H1 (cell line): ENCODE measurements around the gene GPNMB. TPM values are rescaled to one million over a fixed set of nuclear protein-coding genes. Genes with fewer than 3 reads are reported as not detected.

Experiments
- CTCF ChIA-PET: fragments of 300-600 bp; sonication (Branson Sonifier 250); formaldehyde crosslinking; loops from one replicate; lab custom pipeline; 2021; ENCODE audit not compliant: partially characterized antibody; lab: Charles Lee
- POLR2A ChIA-PET: fragments of 300-600 bp; sonication (Branson Sonifier 250); formaldehyde crosslinking; loops from one replicate; lab custom pipeline; 2021; ENCODE audit warnings: inconsistent platforms; ENCODE audit not compliant: partially characterized antibody; lab: Charles Lee
- DNase-seq, 2 experiments: peaks; one replicate each; pipeline versions ENCODE4 v3.0.0 to v3.0.0-alpha.2; 2010 to 2022; ENCODE audit warnings: low spot score in 2 of 2, low read depth in 1 of 2, mixed read lengths in 1 of 2
- FAIRE-seq: peaks from 2 replicates; lab custom pipeline; 2011; peaks lifted over from hg19 to GRCh38; lab: Jason Lieb, UNC
- H2AFZ ChIP-seq: 2 replicates; pipeline ENCODE4 v1.8.1; 2012; ENCODE audit warnings: low read length, inconsistent platforms
- H2AK5ac ChIP-seq: 2 replicates; pipeline ENCODE4 v1.6.1; 2013; ENCODE audit warnings: low read depth, low read length
- H2BK120ac ChIP-seq: replicated peaks from 2 replicates; pipeline ENCODE3; 2013; ENCODE audit warnings: low read depth, low read length, inconsistent platforms
- H2BK12ac ChIP-seq: 2 replicates; pipeline ENCODE4 v1.6.1; 2013; ENCODE audit warnings: low read depth, low read length
- H2BK15ac ChIP-seq: 2 replicates; pipeline ENCODE4 v1.6.1; 2013; ENCODE audit warnings: low read length
- H2BK20ac ChIP-seq: 2 replicates; pipeline ENCODE4 v1.6.1; 2013; ENCODE audit warnings: low read length
- H2BK5ac ChIP-seq: 2 replicates; pipeline ENCODE4 v1.6.1; 2013; ENCODE audit warnings: low read depth, low read length
- H3K14ac ChIP-seq: 2 replicates; pipeline ENCODE4 v1.6.1; 2013; ENCODE audit warnings: inconsistent platforms; ENCODE audit not compliant: insufficient read length
- H3K18ac ChIP-seq: 2 replicates; pipeline ENCODE4 v1.6.1; 2013; ENCODE audit warnings: low read length; ENCODE audit errors: extremely low read depth
- H3K23ac ChIP-seq: 2 replicates; pipeline ENCODE4 v1.6.1; 2013; ENCODE audit warnings: inconsistent platforms; ENCODE audit not compliant: insufficient read length
- H3K23me2 ChIP-seq: 2 replicates; pipeline ENCODE4 v1.6.1; 2013; ENCODE audit warnings: low read depth, low read length
- H3K27ac ChIP-seq: 2 replicates; pipeline ENCODE4 v1.6.1; 2011; ENCODE audit warnings: low read depth, low read length, inconsistent platforms
- H3K27me3 ChIP-seq, 4 experiments: replicated peaks in 1 of 4; 1 replicate in 1 of 4; 2 replicates in 3 of 4; pipeline versions ENCODE4 v1.6.1 to v1.8.1; 2011 to 2013; ENCODE audit warnings: low read length in 3 of 4, mild to moderate bottlenecking in 3 of 4, inconsistent platforms in 2 of 4, mixed read lengths in 2 of 4, moderate library complexity in 1 of 4; ENCODE audit not compliant: control insufficient read depth in 3 of 4, insufficient read depth in 3 of 4; ENCODE audit errors: extremely low read depth in 1 of 4
- H3K36me3 ChIP-seq, 4 experiments: 2 replicates each; pipeline versions ENCODE4 v1.6.1 to v1.8.1; 2011 to 2013; ENCODE audit warnings: mild to moderate bottlenecking in 4 of 4, low read length in 3 of 4, moderate library complexity in 2 of 4, control low read depth in 1 of 4, inconsistent platforms in 1 of 4; ENCODE audit not compliant: insufficient read depth in 4 of 4, control insufficient read depth in 2 of 4
- H3K4ac ChIP-seq: replicated peaks from 2 replicates; pipeline ENCODE3; 2013; ENCODE audit warnings: low read length, low read depth, mixed read lengths, inconsistent platforms; ENCODE audit not compliant: insufficient read length
- H3K4me1 ChIP-seq, 4 experiments: replicated peaks in 1 of 4; 1 replicate in 1 of 4; 2 replicates in 3 of 4; pipeline versions ENCODE4 v1.6.1 to v1.8.1; 2011 to 2013; ENCODE audit warnings: low read length in 3 of 4, inconsistent platforms in 2 of 4, mixed read lengths in 1 of 4; ENCODE audit not compliant: insufficient read depth in 4 of 4, control insufficient read depth in 3 of 4
- H3K4me2 ChIP-seq, 2 experiments: 2 replicates each; pipeline versions ENCODE4 v1.6.1 to v1.8.1; 2011 to 2013; ENCODE audit warnings: low read depth in 2 of 2, low read length in 2 of 2, control low read depth in 1 of 2, inconsistent platforms in 1 of 2, mild to moderate bottlenecking in 1 of 2; ENCODE audit not compliant: insufficient read depth in 1 of 2
- H3K4me3 ChIP-seq, 4 experiments: fragments of 200-600, 300-600 bp in 1 of 4; sonication (generic), shearing (Covaris generic), sonication (Bioruptor Twin) in 1 of 4; 2 replicates each; pipeline versions ENCODE4 v1.5.1 to v1.8.1; 2011 to 2016; ENCODE audit warnings: low read length in 4 of 4, low read depth in 3 of 4, control low read depth in 2 of 4, inconsistent platforms in 2 of 4, mild to moderate bottlenecking in 2 of 4, mixed read lengths in 1 of 4, moderate library complexity in 1 of 4; ENCODE audit not compliant: insufficient read depth in 2 of 4; ENCODE audit errors: extremely low read depth in 1 of 4
- H3K56ac ChIP-seq: replicated peaks from 2 replicates; pipeline ENCODE3; 2013; ENCODE audit warnings: low read depth, mild to moderate bottlenecking, mixed read lengths, low read length, inconsistent platforms; ENCODE audit not compliant: insufficient read length
- H3K79me1 ChIP-seq: 2 replicates; pipeline ENCODE4 v1.6.1; 2013; ENCODE audit warnings: low read depth, low read length, control low read depth
- H3K79me2 ChIP-seq, 2 experiments: 2 replicates each; pipeline versions ENCODE4 v1.6.1 to v1.8.1; 2012 to 2013; ENCODE audit warnings: low read length in 2 of 2, mild to moderate bottlenecking in 2 of 2, inconsistent platforms in 1 of 2; ENCODE audit not compliant: insufficient read depth in 2 of 2, control insufficient read depth in 1 of 2
- H3K9ac ChIP-seq, 4 experiments: replicated peaks in 1 of 4; 1 replicate in 1 of 4; 2 replicates in 3 of 4; pipeline versions ENCODE4 v1.6.1 to v1.8.1; 2011 to 2013; ENCODE audit warnings: low read depth in 3 of 4, low read length in 3 of 4, control low read depth in 2 of 4, mild to moderate bottlenecking in 2 of 4, moderate library complexity in 2 of 4, inconsistent platforms in 1 of 4; ENCODE audit errors: extremely low read depth in 1 of 4
- H3K9me3 ChIP-seq, 2 experiments: 2 replicates each; pipeline versions ENCODE4 v1.6.1 to v1.8.1; 2012 to 2013; ENCODE audit warnings: mild to moderate bottlenecking in 2 of 2, moderate library complexity in 2 of 2, control low read depth in 1 of 2, inconsistent platforms in 1 of 2, low read depth in 1 of 2, low read length in 1 of 2, mixed read lengths in 1 of 2; ENCODE audit not compliant: insufficient read depth in 2 of 2
- H4K20me1 ChIP-seq, 2 experiments: replicated peaks in 1 of 2; 2 replicates each; pipeline versions ENCODE3 to v1.8.1; 2011 to 2013; ENCODE audit warnings: inconsistent platforms in 2 of 2, low read length in 2 of 2, mild to moderate bottlenecking in 1 of 2; ENCODE audit not compliant: insufficient read depth in 2 of 2, control insufficient read depth in 1 of 2
- H4K5ac ChIP-seq: 2 replicates; pipeline ENCODE4 v1.6.1; 2013; ENCODE audit warnings: low read length, low read depth, mixed read lengths, inconsistent platforms; ENCODE audit not compliant: insufficient read length
- H4K8ac ChIP-seq: 2 replicates; pipeline ENCODE4 v1.8.0; 2013; ENCODE audit warnings: mild to moderate bottlenecking, moderate library complexity, low read length, inconsistent platforms; ENCODE audit not compliant: insufficient read depth; ENCODE audit errors: extremely low read depth
- H4K91ac ChIP-seq: replicated peaks from 2 replicates; pipeline ENCODE3; 2013; ENCODE audit warnings: low read length, mixed read lengths, inconsistent platforms; ENCODE audit not compliant: insufficient read length
- TAF7 ChIP-seq: optimal IDR thresholded peaks from 2 replicates; pipeline ENCODE3; 2011; ENCODE audit warnings: low read depth, mild to moderate bottlenecking, inconsistent platforms, low read length, moderate library complexity, borderline replicate concordance
- WGBS, 2 experiments: shearing (Covaris generic) in 1 of 2; methylation state at CpG; one replicate each; pipeline versions ENCODE4 v1.1.6 to v1.1.7; 2013 to 2015; ENCODE audit warnings: low lambda C conversion rate in 2 of 2, mixed read lengths in 2 of 2, inconsistent platforms in 1 of 2, low coverage in 1 of 2, missing lambda C conversion rate in 1 of 2; ENCODE audit not compliant: insufficient replicate concordance in 2 of 2, insufficient coverage in 1 of 2, insufficient read length in 1 of 2; ENCODE audit errors: extremely low coverage in 1 of 2, missing lambda C conversion rate in 1 of 2; 5-methylcytosine and 5-hydroxymethylcytosine counted together
- polyA plus RNA-seq, 7 experiments: library from polyadenylated mRNA; depleted of rRNA in 3 of 7; stranded (reverse) in 5 of 7; unstranded in 2 of 7; fragments of >200 nt in 5 of 7; fragments of 200-250 nt in 2 of 7; gene quantifications; 1 replicate in 5 of 7; 2 replicates in 1 of 7; 4 replicates in 1 of 7; pipeline versions ENCODE4 v1.2.1 to v1.2.3, GENCODE V29; 2011 to 2013; ENCODE audit warnings: missing spikeins in 2 of 7, mixed read lengths in 2 of 7
- total RNA-seq: library from RNA; stranded (reverse); fragmentation: NEBNext Ultra II Directional; extraction: Animal tissue kit (Norgen Biotek cat#: 25700); gene quantifications from 2 replicates; pipeline ENCODE4 v1.2.1, GENCODE V29; 2021

The GPNMB gene
- total and polyA plus RNA-seq, 2 of the 8 experiments (the other 6 are each of a cell fraction or from before 2014, with no cell fraction given), result 1.1 to 1.4 TPM

DNA sequence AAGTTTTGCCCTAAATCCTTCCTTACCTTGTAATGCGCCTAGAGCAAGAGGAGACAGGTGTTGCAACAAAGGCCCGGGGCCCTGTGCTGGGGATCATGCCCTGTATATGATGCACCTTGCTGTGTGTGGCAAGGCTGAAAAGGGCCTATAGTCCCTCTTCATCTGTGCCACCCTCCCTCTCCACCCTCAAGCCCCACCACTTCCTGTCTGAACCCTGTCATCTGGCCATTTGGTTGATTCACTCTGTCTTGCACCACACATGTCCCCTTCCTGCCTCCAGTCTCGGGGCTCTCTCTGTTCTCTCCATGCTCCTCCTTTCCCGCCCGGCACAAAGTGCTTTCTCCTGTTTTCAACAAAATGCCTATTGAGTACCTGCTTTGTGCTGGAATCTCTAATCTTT is 41.0 kb downstream of the GPNMB start:
- Histone ChIP-seq H3K9me3 (no peaks in the 10 kb centered on the region), H2BK5ac (no peak overlapping the region), H3K79me1 (no peaks in the 10 kb centered on the region), H3K23ac (no peak overlapping the region), H2BK15ac (no peak overlapping the region), H3K4me3 (no peak overlapping the region), H4K8ac (no peak overlapping the region), H3K27me3 (no peaks in the 10 kb centered on the region), H4K5ac (no peak overlapping the region), H3K14ac (no peak overlapping the region), H3K27ac (no peak overlapping the region), H3K36me3 (no peaks in the 10 kb centered on the region), H2BK120ac (no peak overlapping the region), H3K4me1 (peaks cover 0 to 2% (median 0%) of the 10 kb centered on the region in 4 experiments; a peak in 1 of 7 replicates), H3K23me2 (no peaks in the 10 kb centered on the region), H3K56ac (no peak overlapping the region), H3K9ac (no peak overlapping the region), H4K91ac (no peak overlapping the region), H2BK12ac (no peak overlapping the region), H3K4me2 (no peak overlapping the region), H2AK5ac (no peak overlapping the region), H3K79me2 (no peaks in the 10 kb centered on the region), H3K18ac (peak overlapping the region; percentile 79; the same call in 1 of the 2 replicates), H2BK20ac (no peak overlapping the region), H2AFZ (peak overlapping the region; percentile 26), H4K20me1 (no peaks in the 10 kb centered on the region), H3K4ac (no peak overlapping the region)
- DNase-seq, result no peak
- POLR2A ChIA-PET, result interaction anchor here (0.6 to 1.9 kb wide), 3 partner anchors 8 to 212 kb away, joined by 3 to 6 read pairs (median 3); no protein-coding TSS in a partner anchor
- FAIRE-seq, result no peak
- WGBS, 2 experiments, result 74% methylated on average over 5 of the region's 5 CpGs; no CpG with 5 or more reads in 1 of the 2 experiments
- CTCF ChIA-PET, result interaction anchor here (0.9 to 1.7 kb wide), 4 partner anchors 9 to 25 kb away, joined by 4 to 7 read pairs (median 4); no protein-coding TSS in a partner anchor
- TF ChIP-seq TAF7, result no peak
